NCI-H226 (cell line): ENCODE measurements around the gene CBY1.
"Not testable (repeated sequence)": the region's sequence is repeated elsewhere in the genome, so short reads cannot be mapped to it uniquely, and the experiment has no call there.

Experiments
- DNase-seq: peaks from one replicate; pipeline ENCODE4 v3.0.0-alpha.2; 2015

CBY1 gene

GRCh38 chr22:38656256-38657044 lies at the start of gene CBY1, which contains the start of gene FAM227A:
TSS of gene CBY1 (plus strand) at chr22:38656638. CDS start at chr22:38668055, 11,417 bp downstream.
TSS of gene FAM227A (minus strand) at chr22:38656392. CDS start at chr22:38650168, 6,224 bp downstream.
- DNase-seq: peak; percentile 57

DNA sequence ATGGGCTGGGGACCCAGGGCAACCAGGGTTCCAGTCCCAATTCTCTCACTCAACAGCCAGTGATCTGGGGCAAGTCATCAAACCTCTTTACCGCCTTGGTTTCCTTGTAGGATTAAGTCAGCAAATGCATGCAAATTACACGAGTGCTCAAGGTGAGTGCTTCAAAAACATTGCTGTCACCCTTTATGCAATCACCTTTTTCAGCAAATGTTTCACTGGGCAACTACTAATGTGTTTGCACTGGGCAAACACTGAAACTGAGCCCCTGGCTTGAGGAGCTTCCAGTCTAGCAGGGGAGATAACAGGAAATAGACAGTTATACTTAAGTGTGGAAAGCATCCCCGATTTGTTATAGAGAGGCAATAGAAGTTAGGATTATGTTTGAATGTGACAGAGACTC lies 48.8 kb upstream of the CBY1 start:
- no peak for DNase-seq

DNA sequence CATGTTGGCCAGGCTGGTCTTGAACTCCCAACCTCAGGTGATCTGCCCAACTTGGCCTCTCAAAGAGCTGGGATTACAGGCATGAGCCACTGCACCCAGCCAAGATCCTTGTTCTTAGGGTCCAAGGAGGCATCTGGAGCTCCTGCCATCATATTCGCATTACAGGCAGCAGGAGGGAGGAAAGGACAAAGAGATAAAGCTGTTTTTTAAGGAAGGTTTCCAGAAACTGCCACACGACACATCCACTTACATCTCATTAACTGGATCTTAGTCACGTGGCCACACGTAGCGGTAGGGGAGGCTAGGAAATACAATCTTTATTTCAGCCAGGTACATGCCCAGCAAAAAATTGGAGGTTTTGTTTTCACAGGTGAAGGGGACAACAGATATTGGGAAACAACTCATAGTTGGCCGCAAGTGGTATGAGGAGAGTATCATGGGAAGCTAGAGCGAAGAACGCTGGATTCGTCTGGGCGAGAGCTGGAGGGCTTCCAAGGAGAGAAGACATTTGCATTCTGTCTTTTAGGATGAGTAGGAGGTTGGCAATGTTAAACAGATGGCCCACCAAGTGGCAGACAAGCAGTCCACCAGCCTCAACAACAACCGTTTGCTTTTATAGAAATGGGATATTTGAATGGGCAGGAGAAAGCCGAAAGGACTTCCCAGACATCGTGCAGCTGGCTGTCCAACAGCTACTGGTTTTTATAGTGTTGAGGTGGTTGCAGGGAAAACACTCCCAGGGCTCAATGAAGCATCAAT lies 47.3 kb upstream of the CBY1 start:
- no peak for DNase-seq

DNA sequence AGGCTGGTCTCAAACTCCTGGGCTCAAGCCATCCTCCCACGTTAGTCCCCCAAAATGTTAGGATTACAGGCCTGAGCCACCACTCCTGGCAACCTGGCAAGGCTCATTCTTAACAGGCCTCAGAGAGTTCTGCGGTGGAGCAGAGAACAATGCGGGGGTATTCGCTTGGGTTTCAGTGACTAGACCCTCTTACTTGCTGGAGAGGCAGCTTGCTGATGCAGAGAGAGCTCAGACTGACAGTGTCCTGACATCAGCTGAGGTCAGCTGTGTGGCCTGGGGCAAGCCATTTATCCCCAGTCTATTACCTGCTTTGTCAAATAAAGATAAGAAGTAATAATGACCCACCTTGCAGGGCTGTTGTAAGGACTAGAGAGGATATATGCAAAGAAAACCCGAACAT lies 46.2 kb upstream of the CBY1 start:
- no peak for DNase-seq

- no peak for DNase-seq
Observed at GRCh38 chr22:38611559-38611958, 44.9 kb upstream of the CBY1 start.

GRCh38 chr22:38612217-38613006 lies 44.0 kb upstream of the CBY1 start:
- DNase-seq: no peak

DNA sequence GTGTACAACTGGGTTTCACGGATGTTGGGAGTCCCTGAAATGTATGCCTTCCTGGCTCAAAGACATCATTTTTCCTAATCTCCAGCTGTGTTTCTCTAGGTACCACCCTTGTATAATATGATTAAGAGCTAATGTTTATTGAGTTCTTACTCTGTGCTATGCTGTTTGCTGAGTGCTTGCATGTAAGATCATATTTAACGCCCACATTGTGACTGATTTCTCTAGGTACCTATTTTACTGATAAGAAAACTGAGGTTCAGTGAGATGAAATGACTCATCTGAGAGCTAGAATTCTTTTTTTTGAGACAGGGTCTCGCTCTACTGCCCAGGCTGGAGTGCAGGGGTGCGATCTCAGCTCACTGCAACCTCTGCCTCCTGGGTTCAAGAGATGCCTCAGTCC lies 42.9 kb upstream of the CBY1 start:
- DNase-seq: no peak

DNA sequence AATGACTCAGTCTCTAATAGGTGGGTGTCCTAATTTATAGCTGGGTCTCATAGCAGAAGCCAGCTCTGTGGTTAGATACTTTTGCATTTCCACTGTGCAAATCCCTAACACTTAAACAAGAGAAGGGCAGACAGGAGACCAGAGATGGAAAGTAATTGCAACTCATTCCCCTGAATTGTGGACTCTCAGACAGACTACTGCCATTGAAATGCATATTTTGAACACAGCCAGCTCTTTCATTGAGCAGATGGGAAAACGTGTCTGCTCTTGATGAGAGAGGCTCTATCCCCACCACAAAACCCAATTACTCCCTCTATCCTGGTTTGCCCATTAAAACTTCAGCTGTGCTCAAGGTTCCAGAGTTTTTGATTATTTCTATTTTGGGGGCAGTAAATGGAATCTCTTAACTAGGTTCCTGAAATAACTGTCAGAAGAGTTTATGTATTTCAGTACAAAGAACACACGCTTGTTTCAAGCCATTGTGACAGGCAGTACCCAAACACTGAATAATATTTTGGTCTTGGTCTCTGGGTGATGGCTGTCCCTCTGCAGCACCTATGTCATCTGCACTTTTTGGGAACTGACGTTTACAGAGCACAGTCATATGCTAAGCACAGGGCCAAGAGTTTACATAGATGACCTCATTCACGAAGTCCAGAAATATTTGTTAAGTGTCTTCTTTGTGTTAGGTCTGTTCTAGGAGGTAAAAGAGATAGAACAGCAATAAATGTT lies 41.9 kb upstream of the CBY1 start:
- DNase-seq: no peak

DNA sequence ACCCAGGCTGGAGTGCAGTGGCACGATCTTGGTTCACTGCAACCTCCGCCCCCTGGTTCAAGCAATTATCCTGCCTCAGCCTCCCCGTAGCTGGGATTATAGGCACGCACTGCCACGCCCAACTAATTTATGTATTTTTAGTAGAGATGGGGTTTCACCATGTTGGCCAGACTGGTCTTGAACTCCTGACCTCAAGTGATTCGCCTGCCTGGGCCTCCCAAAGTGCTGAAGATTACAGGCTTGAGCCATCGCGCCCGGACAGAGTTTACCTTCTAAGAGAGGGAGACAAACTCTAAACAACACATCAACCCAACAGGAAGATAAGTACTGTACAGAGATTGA lies 41.4 kb upstream of the CBY1 start:
- DNase-seq: not testable (repeated sequence)

DNA sequence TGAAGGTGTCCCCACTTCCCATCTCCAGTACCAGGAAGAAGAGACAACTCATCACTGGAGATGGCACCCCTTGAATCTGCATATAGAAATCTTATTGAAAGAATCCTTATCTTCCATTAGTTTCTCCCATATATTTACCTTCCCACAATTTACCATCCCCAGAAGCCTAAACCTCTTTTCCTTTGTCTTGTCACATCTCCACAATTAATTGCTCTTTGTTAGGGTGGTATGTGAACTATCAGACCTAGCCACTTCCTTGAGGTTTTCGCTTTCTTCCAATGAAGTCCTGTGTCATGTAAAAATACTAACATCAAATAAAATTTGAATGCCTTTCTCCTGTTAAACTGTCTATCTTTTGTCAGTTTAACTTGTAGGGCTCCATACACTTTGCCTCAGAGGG lies 38.2 kb upstream of the CBY1 start:
- no peak for DNase-seq

DNA sequence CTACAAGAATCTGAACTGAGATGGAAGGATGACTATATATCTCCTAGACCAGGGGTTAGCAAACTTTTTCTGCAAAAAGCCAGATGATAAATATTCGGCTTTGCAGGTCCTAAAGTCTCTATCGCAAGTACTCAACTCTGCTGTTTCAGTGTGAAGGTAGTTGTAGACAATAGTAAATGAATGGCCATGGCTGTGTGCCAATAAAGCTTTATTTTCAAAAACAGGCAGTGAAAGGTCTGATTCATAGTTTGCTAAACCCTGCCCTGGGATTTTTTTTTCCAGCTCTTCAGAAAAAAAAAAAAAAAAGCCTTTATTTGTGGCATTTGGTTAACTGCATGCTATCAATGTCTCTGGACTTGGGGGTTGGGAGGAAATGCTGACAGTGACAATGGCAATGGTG lies 37.8 kb upstream of the CBY1 start:
- DNase-seq: no peak

GRCh38 chr22:38623351-38623750 lies 33.1 kb upstream of the CBY1 start:
- no peak for DNase-seq

DNA sequence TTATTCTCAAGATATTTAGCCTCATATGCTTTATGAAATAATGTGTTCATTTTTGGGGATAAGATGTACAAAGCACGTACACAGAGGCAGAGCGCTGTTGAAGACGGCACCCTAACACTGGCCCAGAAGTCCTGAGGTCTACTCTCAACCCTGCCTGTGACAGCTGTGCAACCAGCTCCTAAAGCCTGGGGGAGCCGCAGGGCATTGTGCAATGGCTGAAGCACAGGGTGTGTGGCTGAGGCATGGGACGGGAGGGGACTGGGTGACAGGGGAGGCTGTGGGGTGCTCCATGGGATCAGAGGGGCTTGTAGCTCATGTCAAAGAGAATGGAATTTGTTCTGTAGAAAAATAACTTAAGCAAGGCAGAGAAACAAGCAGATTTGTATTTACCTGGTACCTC lies 28.0 kb upstream of the CBY1 start:
- DNase-seq: no peak

GRCh38 chr22:38629108-38629507 lies 27.3 kb upstream of the CBY1 start:
- no peak for DNase-seq

DNA sequence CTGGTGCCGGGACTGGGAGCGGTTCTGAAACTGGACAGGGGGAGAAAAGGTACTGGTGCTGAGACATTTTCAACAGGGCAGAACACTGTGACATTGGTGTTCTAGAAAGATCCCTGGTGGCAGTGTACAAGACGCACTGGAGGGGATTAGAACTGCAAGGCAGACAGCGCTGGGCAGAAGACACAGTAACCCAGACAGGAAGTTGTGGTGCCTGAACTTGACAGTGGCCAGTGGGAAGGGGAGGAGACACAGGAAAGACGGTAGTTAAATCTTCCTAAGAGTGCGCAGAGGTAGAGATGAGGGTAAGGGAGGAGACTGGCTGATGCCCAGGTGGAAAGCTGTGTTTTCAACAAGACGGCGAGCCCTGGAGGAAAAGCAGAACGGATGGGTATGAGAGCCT lies 24.7 kb upstream of the CBY1 start:
- no peak for DNase-seq

DNA sequence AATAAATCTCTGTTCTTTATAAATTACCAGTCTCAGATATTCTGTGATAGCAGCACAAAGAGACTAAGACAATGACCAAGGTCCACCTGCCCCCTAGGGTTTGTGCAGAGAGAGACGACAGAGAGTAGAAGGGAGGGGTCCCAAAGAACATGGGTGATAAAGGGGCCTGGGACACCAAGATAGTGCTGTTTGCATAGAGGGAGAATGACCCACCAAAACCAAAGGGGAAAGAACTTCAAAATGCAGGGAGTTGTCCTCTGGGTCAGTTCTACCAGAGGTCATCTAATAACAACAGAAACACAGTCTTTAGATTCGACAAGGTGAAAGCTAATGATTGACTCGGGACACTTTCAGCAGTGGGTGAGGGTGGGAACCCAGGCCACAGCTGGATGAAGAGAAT lies 23.9 kb upstream of the CBY1 start:
- DNase-seq: no peak

GRCh38 chr22:38638216-38638615 lies 18.2 kb upstream of the CBY1 start:
- DNase-seq: no peak

GRCh38 chr22:38638728-38639127 lies 17.7 kb upstream of the CBY1 start:
- no peak for DNase-seq

DNA sequence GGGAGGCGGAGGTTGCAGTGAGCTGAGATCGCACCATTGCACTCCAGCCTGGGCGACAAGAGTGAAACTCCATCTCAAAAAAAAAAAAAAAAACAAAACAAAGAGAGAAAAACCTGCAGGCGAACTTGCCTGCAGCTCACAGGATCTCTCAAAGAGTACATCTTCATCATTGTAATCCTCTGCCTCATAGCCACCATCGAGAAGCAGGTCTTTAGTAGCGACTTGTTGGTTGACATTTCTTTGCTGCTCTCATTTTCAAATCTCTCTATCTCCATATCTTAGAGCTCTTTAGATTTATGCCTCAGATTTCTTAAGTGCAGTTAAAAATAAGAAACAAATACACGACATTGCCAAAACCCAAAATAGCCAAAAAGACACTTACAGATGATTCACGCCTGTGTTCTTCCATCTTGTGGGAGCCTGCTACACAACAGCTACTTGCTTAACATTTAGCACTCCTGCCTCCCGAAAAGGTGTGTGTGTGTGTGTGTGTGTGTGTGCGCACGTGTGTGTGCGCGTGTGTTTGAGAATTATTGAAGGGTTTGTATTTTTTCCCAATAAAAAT lies 14.9 kb upstream of the CBY1 start:
- DNase-seq: no peak

GRCh38 chr22:38644245-38644644 lies 12.2 kb upstream of the CBY1 start:
- not testable (repeated sequence) for DNase-seq

DNA sequence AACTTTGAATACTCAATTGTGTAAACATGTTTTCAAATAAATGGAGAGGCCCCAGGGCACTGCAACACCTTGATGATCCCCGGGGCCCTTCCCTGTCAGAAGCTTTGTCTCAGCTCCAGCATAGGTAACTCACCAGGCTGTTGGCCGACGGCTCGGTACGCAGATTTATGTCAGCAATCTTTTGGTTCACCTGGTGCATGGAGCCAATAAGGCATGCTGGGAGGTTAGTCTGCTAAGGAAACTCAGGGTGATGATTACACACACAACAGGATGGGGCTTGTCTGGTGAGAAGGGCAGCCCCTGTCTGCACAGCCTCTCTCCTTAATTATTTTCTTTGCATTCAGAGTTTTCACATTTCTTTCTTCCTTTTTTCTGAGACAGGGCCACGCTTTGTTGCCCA lies 11.0 kb upstream of the CBY1 start:
- no peak for DNase-seq

DNA sequence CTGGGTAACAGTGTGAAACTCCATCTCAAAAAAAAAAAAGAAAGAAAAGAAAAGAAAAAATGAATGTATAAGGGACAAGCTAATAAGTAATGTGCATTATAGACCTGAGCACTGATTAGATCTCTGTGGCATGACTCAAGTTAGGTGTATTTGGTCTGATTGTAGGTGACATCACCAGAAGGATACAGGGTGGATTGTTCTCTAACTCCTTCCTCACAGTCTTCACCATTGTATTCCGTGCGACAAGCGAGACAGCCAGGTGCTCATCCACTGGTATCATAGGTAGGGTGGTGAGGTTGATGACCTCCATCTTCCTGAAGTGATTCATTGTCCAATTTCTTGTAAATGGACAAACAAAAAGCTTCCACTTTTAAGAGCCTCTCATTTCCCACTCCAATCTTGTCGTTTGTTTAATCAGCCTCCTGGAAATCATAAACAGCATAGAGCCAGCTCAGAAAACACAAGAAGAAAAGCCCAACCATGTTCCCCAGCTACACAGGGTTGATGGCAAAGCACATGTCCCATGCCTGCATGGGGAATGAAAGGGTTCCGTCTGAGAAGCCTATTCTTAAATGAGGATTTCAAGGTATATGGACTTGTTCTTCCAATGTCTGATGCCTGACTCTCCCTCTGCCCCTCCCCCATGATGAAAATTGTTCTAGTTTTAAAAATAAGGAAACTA lies 6.5 kb upstream of the CBY1 start:
- no peak for DNase-seq
